C1 segment of cervical spinal cord (tissue), 14 donors: ENCODE data around the gene PDE3A.

Experiments
- DNase-seq, 14 donors: peaks; one replicate each; lab custom pipeline; 2025; lab: John Stamatoyannopoulos, UW

PDE3A gene

GRCh38 chr12:20491290-20491689 lies 123.0 kb downstream of the PDE3A start:
- no peak for DNase-seq

- DNase-seq, result no peak
Observed at GRCh38 chr12:20492251-20492760, 124.0 kb downstream of the PDE3A start.

- no peak for DNase-seq
Observed at GRCh38 chr12:20493934-20494333, 125.6 kb downstream of the PDE3A start.

- DNase-seq, result no peak
Observed at GRCh38 chr12:20494851-20495250, 126.5 kb downstream of the PDE3A start.

GRCh38 chr12:20495997-20496396 lies 127.7 kb downstream of the PDE3A start:
- no peak for DNase-seq

DNA sequence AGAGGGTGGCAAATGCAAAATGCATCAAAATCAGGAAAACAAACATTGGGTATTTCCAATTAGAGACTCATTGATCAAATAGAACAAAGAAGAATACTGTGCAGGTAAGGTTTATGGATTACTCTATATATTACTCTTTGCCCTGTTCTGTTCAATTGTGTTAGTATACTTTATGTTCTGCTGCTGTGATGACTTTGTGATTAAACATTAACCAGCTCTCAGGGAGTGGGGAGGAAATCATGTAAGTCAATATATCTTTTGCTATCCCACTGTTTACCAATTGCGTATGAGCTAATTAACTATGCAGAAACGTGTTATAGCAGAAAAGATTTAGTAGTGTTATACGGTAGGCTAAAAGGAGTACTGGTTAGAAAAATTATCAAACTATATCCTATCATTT lies 129.4 kb downstream of the PDE3A start:
- DNase-seq, result no peak

DNA sequence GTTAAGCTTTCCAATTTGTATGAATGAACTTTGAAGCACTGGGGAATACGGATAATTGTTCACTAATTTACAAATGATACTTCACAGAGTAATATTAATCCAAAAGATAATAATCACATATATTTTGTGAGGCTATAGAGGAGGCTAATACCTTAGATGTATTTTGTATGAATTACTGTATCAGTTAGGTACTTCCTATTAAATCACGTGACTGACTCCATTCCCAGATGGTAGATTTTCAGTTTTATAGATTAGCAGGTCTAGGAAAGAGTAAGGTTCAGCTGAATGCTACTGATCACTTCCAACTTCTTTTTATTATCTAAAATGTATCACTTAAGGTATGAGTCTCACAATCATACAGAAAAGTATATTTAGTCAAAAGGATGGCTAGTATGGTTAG lies 133.6 kb downstream of the PDE3A start:
- no peak for DNase-seq

GRCh38 chr12:20503858-20504257 lies 135.5 kb downstream of the PDE3A start:
- DNase-seq, result no peak

- DNase-seq, result no peak
Observed at GRCh38 chr12:20505056-20505455, 136.7 kb downstream of the PDE3A start.

GRCh38 chr12:20507056-20507455 lies 138.7 kb downstream of the PDE3A start:
- DNase-seq, result no peak

DNA sequence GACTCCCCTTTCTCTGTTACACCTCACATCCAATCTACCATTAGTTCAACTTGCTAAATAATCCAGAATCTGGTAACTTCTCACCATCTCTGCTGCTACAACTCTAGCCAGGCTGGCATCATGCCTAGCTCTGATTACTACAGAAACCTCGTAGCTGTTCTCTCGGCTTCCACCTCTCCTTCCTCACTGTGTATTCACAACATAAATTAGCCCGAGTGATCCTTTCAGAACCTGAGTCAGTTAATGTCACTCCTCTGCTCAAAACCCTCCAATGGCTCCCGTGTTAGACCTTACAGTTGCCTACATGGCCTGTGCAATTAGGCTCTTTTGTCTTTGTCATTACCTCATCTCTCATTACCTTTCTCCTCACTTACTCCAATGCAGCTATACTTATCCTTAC lies 139.4 kb downstream of the PDE3A start:
- DNase-seq, result no peak

DNA sequence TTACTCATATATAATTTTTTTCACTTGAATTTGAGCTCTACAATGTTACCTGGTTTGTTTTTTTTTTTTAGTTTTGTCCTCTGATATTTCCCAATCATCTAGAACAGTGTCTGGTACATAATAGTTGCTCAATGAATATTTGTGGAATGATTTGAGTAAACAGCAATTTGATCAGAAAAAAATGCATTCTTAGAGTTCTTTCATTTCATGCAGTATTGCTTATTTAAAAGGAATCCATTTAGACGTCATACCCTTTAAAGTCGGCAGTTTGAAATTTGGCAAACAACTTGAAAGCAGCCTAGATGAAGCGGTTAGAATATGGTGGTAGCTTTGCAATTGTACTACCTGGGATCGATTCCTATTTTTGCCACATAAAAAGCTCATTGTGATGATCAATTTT lies 140.0 kb downstream of the PDE3A start:
- DNase-seq, result no peak

- DNase-seq, result no peak
Observed at GRCh38 chr12:20508962-20509361, 140.6 kb downstream of the PDE3A start.

DNA sequence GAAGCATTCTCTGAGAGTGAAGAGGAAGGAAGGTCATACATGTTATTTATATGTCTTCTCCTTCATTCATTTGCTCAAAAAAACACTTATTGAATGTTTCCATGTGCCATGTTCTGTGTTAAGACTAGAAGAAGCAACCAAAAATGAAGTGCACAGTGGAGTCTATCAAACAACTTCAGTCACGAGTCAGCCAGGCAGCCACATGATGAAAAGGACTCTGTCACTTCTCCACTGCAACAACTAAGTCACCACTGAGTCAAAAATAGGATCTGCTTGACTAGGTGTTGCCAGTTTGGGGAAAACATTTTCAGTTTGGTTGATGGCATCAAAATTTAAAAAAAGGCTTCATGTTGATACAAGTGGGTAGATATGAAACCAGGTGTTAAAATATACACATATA lies 142.5 kb downstream of the PDE3A start:
- no peak for DNase-seq

DNA sequence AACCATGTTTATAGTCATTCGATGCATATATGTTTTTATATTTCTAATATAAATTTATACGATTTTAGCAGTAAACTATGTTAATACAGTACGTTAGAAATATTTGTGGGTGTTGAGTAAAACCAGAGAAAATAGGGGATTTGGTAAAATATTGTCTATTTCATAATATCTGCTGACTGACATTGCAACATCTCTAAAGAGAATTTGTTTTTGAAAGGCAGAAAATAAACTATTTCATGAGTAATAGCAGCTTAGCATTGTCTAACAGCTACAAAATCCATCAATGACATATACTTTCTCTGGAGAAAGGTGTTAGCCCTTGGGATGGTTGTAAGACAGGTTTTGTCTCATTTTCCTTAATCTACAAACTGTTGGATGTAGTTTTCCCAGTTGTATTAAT lies 144.9 kb downstream of the PDE3A start:
- DNase-seq, result no peak

- no peak for DNase-seq
Observed at GRCh38 chr12:20514598-20514997, 146.3 kb downstream of the PDE3A start.

- peak in 2 of 14 donors; percentile 6 to 67 for DNase-seq
Observed at GRCh38 chr12:20520532-20520931, 152.2 kb downstream of the PDE3A start.

GRCh38 chr12:20523658-20524057 lies 155.3 kb downstream of the PDE3A start:
- DNase-seq, result no peak

DNA sequence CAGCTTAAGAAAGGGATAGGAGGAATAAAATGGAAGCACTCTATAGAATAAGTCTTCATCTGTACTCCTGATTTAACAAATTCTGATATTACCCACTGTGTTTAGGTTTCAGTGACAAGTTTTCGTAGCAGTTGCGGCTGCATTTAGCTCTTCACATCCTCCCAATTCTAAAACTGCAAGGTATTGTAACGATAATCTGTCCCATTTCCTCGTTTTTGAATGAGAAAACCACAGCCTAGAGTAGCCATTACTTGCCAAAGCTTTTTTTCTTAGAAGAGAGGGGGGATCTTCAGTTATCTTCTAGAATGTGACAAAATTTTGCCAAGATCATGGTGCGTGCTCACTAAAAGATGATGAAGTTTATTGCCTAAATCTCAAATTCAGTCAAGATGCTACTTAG lies 155.8 kb downstream of the PDE3A start:
- no peak for DNase-seq

DNA sequence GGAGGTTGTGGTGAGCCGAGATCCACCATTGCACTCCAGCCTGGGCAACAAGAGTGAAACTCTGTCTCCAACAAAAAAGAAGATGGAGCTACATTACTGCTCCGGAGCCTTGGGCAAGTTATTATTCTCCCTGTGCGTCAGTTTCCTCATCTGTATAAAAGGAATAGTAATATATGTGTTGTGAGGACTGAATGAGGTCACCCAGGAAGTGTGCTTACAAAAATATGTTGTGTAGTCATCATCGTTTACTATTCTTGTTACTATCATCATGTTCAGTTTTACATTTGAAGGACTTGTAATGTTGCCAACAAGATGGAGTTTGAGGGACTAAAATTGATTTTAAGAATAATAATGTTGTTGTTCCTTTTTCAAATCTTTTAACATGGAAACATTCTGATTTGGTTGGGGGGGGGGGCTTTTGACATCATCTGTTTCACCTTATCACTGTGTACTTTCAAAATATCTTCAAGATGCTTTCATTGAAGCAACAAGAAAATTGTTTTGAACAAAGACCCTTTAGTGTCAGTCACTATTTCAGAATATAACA lies 156.8 kb downstream of the PDE3A start:
- DNase-seq, result no peak

- no peak for DNase-seq
Observed at GRCh38 chr12:20527417-20528163, 159.3 kb downstream of the PDE3A start.

- no peak for DNase-seq
Observed at GRCh38 chr12:20528208-20528607, 159.9 kb downstream of the PDE3A start.

GRCh38 chr12:20546267-20546666 lies 177.9 kb downstream of the PDE3A start:
- DNase-seq, result no peak
